Activated CD4-positive, CD25-positive, alpha-beta regulatory T cell (primary cell): ENCODE measurements around the gene GFOD1.
"Not testable (repeated sequence)": the region's sequence is repeated elsewhere in the genome, so short reads cannot be mapped to it uniquely, and the experiment has no call there.

Experiments used
- DNase-seq, 4 experiments: peaks; one replicate each; lab custom pipeline; 2025; lab: John Stamatoyannopoulos, UW

Gene GFOD1

DNA sequence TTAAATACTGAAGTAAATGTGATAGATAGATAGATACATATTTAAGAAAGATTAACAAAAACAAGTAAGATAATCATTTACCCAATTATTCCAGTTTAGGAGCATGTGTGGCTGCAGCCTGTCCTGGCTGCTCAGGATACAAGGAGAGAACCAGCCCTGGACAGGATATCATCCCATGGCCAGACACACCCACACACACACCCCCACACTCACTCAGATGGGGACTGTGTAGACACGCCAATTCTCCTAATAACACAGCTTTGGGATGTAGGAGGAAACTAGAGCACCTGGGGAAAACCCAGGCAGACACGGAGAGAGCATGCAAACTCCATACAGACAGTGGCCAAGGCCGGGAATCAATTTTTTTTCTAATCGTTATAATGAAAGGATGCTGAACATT is 45.6 kb downstream of the GFOD1 start:
- DNase-seq, result no peak

GRCh38 chr6:13439644-13440043 is 47.8 kb downstream of the GFOD1 start:
- no peak for DNase-seq

- DNase-seq, result no peak
Measured at GRCh38 chr6:13438126-13438525, 49.3 kb downstream of the GFOD1 start.

GRCh38 chr6:13437218-13437996 is 50.0 kb downstream of the GFOD1 start:
- DNase-seq, result no peak

DNA sequence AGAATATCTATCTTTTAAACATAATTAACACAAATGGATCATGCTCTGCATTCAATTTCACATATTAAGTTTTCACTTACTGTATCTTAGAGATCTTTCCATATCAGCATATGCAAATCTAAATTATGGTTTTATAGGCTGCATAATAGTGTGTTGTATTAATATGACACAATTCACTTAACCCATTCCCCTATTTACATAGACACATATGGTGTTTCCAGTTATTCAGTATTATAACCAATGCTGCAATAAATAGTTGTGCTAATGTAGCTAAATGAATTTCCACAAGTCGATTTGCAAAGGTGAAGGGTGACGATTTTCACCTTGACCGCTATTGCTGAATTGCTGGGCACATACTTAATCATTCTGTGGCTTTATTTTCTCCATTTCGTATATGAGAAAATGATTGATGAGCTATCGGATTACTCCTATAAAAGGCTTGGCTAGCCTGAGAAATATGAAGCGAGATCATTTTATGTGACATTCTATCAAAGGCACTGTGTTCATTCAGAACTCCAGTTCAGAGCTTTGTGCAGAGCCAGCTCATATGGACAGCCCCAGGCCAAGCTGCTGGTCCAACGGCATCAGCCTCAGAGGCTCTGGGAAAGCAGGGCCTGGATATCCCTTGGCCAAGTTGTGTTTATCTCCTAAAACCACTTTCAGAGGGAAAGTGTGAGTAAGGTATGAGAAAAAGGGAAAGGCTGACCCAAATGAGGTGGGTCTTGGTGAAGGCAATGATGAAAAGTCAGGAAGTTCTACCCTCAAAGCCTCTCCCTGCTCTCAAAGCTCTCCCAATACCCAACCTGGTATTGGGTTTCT is 50.8 kb downstream of the GFOD1 start:
- no peak for DNase-seq

GRCh38 chr6:13435477-13436246 is 51.7 kb downstream of the GFOD1 start:
- DNase-seq, result no peak

GRCh38 chr6:13434777-13435176 is 52.6 kb downstream of the GFOD1 start:
- no peak for DNase-seq

DNA sequence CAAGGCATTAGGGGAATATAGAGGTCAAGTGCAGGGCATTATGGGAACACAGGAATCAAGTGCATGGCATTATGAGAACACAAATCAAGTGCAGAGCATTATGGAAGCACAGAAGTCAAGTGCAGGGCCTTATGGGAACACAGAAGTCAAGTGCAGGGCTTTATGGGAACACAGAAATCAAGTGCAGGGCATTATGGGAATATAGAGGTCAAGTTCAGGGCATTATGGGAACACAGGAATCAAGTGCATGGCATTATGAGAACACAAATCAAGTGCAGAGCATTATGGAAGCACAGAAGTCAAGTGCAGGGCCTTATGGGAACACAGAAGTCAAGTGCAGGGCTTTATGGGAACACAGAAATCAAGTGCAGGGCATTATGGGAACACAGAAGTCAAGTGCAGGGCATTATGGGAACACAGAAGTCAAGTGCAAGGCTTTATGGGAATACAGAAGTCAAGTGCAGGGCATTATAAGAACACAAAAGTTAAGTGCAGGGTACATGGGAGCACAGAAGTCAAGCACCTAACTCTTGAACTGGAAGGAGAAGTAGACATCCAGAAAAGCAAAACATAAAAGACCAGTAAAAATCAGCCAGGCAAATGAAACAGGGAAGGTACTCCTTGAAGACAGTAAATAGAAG is 53.1 kb downstream of the GFOD1 start:
- not testable (repeated sequence) for DNase-seq

DNA sequence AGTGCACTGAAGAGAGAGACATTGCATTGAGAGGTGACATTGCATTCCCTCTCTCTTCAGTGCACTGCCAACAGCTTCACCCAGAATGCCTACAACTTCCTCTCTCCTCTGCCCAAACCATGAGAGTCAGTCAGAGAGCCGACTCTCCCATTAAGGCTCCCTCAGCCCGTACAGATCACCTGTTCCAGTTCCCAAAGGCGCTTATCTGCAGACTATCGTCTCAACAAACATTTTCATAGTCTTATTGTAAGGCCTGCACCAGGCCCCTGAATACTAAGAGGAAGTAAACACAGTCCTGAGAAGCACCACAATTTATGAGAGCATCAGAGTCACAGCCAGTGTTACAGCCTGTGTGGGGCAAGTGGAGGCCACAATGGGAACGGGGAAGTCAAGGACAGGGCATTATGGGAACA is 53.7 kb downstream of the GFOD1 start:
- no peak for DNase-seq

DNA sequence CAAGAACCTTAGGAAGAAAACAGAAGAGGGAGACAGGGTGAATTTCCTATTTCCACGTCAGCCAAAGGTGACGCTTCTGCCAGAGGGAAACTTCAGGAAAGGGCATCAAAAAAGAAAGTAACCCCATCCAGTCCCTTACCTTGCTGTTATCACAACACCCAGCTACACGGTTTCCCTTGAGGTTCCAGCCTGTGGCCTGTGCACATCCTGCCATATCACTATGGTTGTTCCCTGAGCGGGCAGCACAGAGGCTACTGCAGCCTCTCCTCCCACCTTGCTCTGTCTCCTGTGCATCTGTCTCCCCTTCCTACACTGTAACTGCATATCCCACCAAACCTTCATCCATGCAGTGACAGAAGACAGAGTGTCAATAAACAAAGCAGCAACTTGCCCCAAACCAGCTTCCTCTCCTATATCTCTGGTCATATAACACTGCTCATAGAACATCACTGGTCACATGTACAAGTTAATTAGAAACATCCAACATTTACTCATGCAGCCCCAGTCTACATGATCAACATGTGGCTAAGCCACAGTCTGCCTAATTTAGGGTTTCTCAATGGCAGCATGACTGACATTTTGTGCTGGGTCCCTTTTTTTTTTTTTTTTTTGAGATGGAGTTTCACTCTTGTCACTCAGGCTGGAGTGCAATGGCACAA is 54.7 kb downstream of the GFOD1 start:
- DNase-seq, result no peak

- no peak for DNase-seq
Measured at GRCh38 chr6:13431861-13432465, 55.4 kb downstream of the GFOD1 start.

GRCh38 chr6:13431059-13431656 is 56.2 kb downstream of the GFOD1 start:
- DNase-seq, result no peak

GRCh38 chr6:13429406-13429753 is 58.0 kb downstream of the GFOD1 start:
- DNase-seq, result no peak

DNA sequence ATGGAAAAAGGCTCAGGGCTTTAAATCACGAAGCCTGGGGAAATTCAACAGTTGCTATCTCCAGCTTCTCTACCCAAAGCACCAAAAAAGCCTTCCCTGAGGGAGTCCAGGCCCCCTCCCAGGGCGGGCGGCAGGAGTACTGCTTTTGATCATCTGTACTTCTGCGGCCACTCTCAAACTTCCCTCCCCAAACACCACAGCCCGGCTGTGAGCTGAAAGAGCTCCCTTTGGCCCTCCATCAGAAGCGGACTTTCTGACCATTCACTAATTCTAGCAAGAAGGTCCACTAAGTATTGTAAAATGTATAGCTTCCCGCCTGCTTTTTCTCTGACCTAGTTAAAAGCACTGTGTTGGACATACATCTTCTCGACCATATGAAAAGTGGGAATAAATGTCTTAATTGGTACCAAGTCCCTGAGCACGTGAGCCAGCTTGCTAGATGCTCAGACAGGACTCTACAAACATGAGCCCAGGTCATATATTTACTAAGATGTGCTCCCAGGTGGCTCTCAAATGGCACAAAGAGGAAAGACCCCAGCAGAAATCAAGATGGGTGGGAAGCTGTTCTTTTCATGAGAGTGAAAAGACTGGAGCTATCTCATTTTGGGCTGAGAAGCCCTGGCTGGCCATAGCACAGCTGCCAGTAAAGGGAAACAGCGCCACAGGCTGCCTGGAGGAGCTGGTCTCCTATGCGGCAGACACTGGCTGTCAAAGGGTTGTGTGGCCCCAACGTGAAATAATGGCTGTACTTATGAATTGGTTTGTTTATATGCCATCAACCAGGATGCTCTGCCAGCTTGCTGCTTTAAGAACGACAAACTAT is 58.6 kb downstream of the GFOD1 start:
- no peak for DNase-seq

DNA sequence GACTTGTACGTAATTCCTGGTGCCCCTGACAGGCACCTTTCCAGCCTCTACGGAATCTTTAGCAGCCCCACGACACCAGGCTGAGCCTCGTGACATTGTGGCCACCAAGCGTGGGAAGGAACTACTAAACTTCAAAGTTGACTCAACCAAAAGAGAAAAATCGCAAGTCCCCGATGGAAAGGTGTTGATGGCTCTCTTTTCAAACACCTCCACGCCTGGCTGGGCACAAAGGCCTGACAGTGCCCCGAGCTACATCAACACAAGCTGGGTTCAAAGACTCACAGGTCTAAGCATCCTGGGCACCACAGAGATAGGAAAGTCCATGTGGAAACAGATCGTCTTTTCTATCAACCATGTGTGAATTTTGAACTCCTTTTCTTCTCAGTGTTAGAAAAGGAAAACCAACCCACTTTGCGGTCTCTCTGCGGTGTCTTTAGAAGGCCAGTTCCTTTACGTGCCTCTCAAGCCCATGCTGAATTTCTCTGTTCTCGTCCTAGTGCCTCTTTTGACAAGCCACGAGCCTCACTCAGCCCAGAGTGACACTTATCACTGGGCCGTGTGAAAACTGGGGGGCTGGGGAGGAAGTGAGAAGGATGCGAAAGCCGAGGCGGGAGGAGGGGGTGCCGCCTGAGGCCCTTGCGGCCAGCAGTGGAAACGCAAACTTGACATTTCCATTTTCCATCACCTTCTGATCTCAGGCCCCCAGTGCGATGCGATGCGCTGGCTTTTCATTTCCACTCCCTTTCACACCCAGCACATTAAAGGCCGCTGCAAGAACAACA is 59.4 kb downstream of the GFOD1 start:
- DNase-seq, result peak in 3 of 4 experiments; percentile 17 to 21 (median 17)

GRCh38 chr6:13427316-13427715 is 60.1 kb downstream of the GFOD1 start:
- DNase-seq, result no peak

GRCh38 chr6:13425943-13426931 is 61.2 kb downstream of the GFOD1 start:
- no peak for DNase-seq
